Lung (tissue), 12 donors: ENCODE data around the gene C4orf50. TPM values are rescaled to one million over a fixed set of nuclear protein-coding genes. Genes with fewer than 3 reads are reported as not detected.

Experiments
- ATAC-seq: fragments of 200-7000 bp; cut with Tn5 transposase; one replicate; pipeline ENCODE4 v1.9.1; 2020; ENCODE audit warnings: moderate number of reproducible peaks; ENCODE audit not compliant: insufficient read depth, low FRiP score
- DNase-seq, 3 donors: peaks; one replicate each; pipeline ENCODE4 v3.0.0-alpha.2; 2013 to 2017
- H3K27ac ChIP-seq, 2 donors: one replicate each; pipeline ENCODE4 v1.5.1; 2013; ENCODE audit warnings: mild to moderate bottlenecking in 2 of 2, moderate library complexity in 2 of 2, control low read depth in 1 of 2, inconsistent platforms in 1 of 2, low read depth in 1 of 2, low read length in 1 of 2
- H3K27me3 ChIP-seq, 3 donors: one replicate each; pipeline ENCODE4 v1.5.1; 2013; ENCODE audit warnings: low read length in 2 of 3; ENCODE audit not compliant: control insufficient read depth in 3 of 3, insufficient read depth in 3 of 3
- H3K36me3 ChIP-seq, 4 donors: one replicate each; pipeline ENCODE4 v1.5.1; 2013; ENCODE audit warnings: low read length in 4 of 4, mild to moderate bottlenecking in 1 of 4, moderate library complexity in 1 of 4; ENCODE audit not compliant: control insufficient read depth in 4 of 4, insufficient read depth in 4 of 4
- H3K4me1 ChIP-seq, 5 donors: one replicate each; pipeline ENCODE4 v1.5.1; 2013; ENCODE audit warnings: low read length in 5 of 5, mild to moderate bottlenecking in 2 of 5, moderate library complexity in 1 of 5; ENCODE audit not compliant: control insufficient read depth in 5 of 5, insufficient read depth in 5 of 5
- H3K4me3 ChIP-seq: one replicate; pipeline ENCODE4 v1.5.1; 2013; ENCODE audit warnings: mild to moderate bottlenecking, control low read depth, moderate library complexity
- H3K9ac ChIP-seq, 2 donors: one replicate each; pipeline ENCODE4 v1.5.1; 2013; ENCODE audit warnings: low read length in 2 of 2, control low read depth in 1 of 2; ENCODE audit not compliant: insufficient read depth in 1 of 2
- H3K9me3 ChIP-seq, 4 donors: one replicate each; pipeline ENCODE4 v1.5.1; 2013; ENCODE audit warnings: low read length in 3 of 4, mild to moderate bottlenecking in 1 of 4, moderate library complexity in 1 of 4; ENCODE audit not compliant: control insufficient read depth in 4 of 4, insufficient read depth in 3 of 4
- WGBS, 2 donors: extraction: QIAGEN DNeasy Blood & Tissue Kit; methylation state at CpG; one replicate each; pipeline ENCODE4 v1.1.7; 2013; 5-methylcytosine and 5-hydroxymethylcytosine counted together
- polyA plus RNA-seq, 2 donors: library from polyadenylated mRNA; stranded (reverse); fragments of 200-250 nt; gene quantifications; one replicate each; pipeline ENCODE4 v1.2.1, GENCODE V29; 2013
- total RNA-seq, 2 donors: library from RNA; depleted of rRNA in 1 of 2; stranded (reverse); fragments of >200 nt in 1 of 2; gene quantifications; one replicate each; pipeline ENCODE4 v1.2.1, GENCODE V29; 2014 to 2021
- TF ChIP-seq, protein P1 (sequence below): IDR thresholded peaks from 2 replicates; pipeline ENCODE4 v1.5.1; 2012; ENCODE audit warnings: mild to moderate bottlenecking; ENCODE audit errors: control extremely low read depth, extremely low read depth
- donor health status: control.
- donor health status: control.
- donor health status: Bipolar disorder and iron deficiency.
- donor health status: healthy.
- donor health status: DM: yes; HTN: yes; CAD: no.

Gene C4orf50
- total and polyA plus RNA-seq, 4 donors, result 0.02 to 0.04 (median 0.03) TPM

DNA sequence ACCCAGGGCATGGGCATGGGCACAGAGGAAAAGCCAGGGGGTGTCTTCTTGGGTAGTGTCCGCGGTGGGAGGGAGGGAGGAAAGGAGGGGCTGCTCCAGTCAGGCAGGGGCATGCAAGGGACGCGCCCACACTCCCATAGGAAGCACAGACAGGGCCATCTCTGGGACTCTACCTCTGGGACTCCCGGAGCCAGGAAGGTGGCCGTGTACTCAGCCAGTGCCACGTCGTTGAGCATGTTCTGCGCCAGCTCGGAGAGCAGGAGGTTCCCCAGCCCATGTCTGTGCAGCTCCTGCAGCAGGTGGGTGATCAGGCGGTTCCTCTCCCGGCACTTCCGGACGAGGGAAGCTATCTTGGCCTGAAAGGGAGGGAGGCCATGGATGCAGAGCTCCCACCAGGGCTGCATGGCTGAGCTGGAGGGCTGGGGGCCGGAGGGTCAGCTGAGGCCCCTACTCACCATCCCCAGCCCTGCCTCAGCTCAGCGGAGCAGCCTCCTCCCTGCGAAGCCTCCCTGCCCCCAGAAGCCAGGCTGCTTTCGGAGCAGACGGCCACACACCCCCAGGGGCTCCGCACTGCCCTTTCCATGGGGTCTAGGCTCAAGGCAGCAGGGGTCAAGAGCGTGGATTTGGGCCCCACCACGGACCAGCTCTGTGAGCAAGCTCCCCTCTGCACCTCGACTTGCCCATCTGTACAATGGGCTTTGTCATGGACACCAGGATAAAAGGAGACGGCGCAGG is 44.6 kb downstream of the C4orf50 start:
- 80% methylated on average over 25 of the region's 25 CpGs for WGBS, 2 donors
- Histone ChIP-seq H3K27ac (no peak overlapping the region), H3K9me3 (no peaks in the 10 kb centered on the region), H3K36me3 (no peaks in the 10 kb centered on the region), H3K4me3 (no peak overlapping the region), H3K27me3 (peaks cover 0 to 9% (median 3%) of the 10 kb centered on the region in 3 donors), H3K9ac (no peak overlapping the region), H3K4me1 (no peaks in the 10 kb centered on the region)
- TF ChIP-seq, protein P1, sequence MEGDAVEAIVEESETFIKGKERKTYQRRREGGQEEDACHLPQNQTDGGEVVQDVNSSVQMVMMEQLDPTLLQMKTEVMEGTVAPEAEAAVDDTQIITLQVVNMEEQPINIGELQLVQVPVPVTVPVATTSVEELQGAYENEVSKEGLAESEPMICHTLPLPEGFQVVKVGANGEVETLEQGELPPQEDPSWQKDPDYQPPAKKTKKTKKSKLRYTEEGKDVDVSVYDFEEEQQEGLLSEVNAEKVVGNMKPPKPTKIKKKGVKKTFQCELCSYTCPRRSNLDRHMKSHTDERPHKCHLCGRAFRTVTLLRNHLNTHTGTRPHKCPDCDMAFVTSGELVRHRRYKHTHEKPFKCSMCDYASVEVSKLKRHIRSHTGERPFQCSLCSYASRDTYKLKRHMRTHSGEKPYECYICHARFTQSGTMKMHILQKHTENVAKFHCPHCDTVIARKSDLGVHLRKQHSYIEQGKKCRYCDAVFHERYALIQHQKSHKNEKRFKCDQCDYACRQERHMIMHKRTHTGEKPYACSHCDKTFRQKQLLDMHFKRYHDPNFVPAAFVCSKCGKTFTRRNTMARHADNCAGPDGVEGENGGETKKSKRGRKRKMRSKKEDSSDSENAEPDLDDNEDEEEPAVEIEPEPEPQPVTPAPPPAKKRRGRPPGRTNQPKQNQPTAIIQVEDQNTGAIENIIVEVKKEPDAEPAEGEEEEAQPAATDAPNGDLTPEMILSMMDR, result no peak
- no peak for ATAC-seq
- DNase-seq, result no peak

- no peak overlapping the region for H3K27ac ChIP-seq
- H3K27me3 ChIP-seq, result peaks cover 0 to 3% (median 3%) of the 10 kb centered on the region in 3 donors
- H3K4me1 ChIP-seq, result no peaks in the 10 kb centered on the region
- no peaks in the 10 kb centered on the region for H3K9me3 ChIP-seq
- TF ChIP-seq, protein P1, result no peak
- no peaks in the 10 kb centered on the region for H3K36me3 ChIP-seq
- DNase-seq (no peak), ATAC-seq (no peak)
- WGBS, 2 donors, result 61 to 64% methylated on average over 10 of the region's 10 CpGs
- H3K4me3 ChIP-seq, result no peak overlapping the region
- no peak overlapping the region for H3K9ac ChIP-seq
Measured at GRCh38 chr4:5973033-5973432, 45.2 kb downstream of the C4orf50 start.

DNA sequence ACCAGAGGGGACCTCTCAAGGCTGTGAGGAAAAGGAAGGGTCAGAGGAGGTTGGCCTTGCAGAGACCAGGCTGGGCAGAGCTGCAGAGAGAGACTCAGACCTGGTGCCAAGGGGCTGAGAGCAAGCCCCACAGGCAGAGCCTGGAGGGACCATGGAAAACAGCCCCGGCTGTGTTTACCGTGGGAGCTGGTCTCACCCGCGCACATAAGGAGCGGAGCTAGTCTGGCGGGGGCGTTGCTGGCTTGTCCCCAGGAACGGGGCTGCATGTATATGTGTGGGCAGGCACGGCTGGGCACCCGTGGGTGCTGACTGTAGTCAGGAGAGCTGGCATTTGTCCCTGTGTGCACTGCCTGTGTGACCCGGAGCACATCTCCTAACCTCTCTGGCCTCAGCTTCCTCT is 45.7 kb downstream of the C4orf50 start:
- DNase-seq, result no peak
- H3K27ac ChIP-seq, result no peak overlapping the region
- no peaks in the 10 kb centered on the region for H3K36me3 ChIP-seq
- no peaks in the 10 kb centered on the region for H3K4me1 ChIP-seq
- WGBS, 2 donors, result 87 to 91% methylated on average over 11 of the region's 11 CpGs
- H3K27me3 ChIP-seq, result peaks cover 0 to 3% (median 0%) of the 10 kb centered on the region in 3 donors
- H3K9ac ChIP-seq, result no peak overlapping the region
- no peak for ATAC-seq
- H3K4me3 ChIP-seq, result no peak overlapping the region
- H3K9me3 ChIP-seq, result no peaks in the 10 kb centered on the region
- TF ChIP-seq, protein P1, result no peak
